ENCODE measurements around the gene RELN. TPM values are rescaled to one million over a fixed set of nuclear protein-coding genes. Genes with fewer than 3 reads are reported as not detected.

The RELN gene
- total RNA-seq, 1 experiment from 2014 or later, result 0.10 TPM

- DNase-seq (ENCODE audit: low read depth, low spot score) (no peak), ATAC-seq (no peak)
- CTCF ChIA-PET, result no interaction called here
- no peak for TF ChIP-seq CTCF (IDR thresholded peaks at IDR 0.05)
- TF ChIP-seq, protein P1, sequence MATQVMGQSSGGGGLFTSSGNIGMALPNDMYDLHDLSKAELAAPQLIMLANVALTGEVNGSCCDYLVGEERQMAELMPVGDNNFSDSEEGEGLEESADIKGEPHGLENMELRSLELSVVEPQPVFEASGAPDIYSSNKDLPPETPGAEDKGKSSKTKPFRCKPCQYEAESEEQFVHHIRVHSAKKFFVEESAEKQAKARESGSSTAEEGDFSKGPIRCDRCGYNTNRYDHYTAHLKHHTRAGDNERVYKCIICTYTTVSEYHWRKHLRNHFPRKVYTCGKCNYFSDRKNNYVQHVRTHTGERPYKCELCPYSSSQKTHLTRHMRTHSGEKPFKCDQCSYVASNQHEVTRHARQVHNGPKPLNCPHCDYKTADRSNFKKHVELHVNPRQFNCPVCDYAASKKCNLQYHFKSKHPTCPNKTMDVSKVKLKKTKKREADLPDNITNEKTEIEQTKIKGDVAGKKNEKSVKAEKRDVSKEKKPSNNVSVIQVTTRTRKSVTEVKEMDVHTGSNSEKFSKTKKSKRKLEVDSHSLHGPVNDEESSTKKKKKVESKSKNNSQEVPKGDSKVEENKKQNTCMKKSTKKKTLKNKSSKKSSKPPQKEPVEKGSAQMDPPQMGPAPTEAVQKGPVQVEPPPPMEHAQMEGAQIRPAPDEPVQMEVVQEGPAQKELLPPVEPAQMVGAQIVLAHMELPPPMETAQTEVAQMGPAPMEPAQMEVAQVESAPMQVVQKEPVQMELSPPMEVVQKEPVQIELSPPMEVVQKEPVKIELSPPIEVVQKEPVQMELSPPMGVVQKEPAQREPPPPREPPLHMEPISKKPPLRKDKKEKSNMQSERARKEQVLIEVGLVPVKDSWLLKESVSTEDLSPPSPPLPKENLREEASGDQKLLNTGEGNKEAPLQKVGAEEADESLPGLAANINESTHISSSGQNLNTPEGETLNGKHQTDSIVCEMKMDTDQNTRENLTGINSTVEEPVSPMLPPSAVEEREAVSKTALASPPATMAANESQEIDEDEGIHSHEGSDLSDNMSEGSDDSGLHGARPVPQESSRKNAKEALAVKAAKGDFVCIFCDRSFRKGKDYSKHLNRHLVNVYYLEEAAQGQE (IDR thresholded peaks at IDR 0.05; ENCODE audit: insufficient read depth in 1 of 2, low read depth in 2 of 2, low read length in 1 of 2), result no peak
- no peak for TF ChIP-seq SIN3A (IDR thresholded peaks at IDR 0.05; ENCODE audit: borderline replicate concordance, insufficient read depth, low read depth, low read length)
- no peak for TF ChIP-seq POLR2AphosphoS5 (IDR thresholded peaks at IDR 0.05; ENCODE audit: low read depth, low read length)
- TF ChIP-seq TCF7L2 (IDR thresholded peaks at IDR 0.05; ENCODE audit: low read depth, low read length), result no peak
- no peaks in the 10 kb centered on the region for H3K4me1 ChIP-seq (ENCODE audit: control insufficient read depth, insufficient read depth, low read length)
- no peaks in the 10 kb centered on the region for H3K36me3 ChIP-seq (ENCODE audit: control insufficient read depth, insufficient read depth, low read length)
- H3K27me3 ChIP-seq (ENCODE audit: control insufficient read depth, insufficient read depth, low read length), result no peaks in the 10 kb centered on the region
- in situ Hi-C loops (cut with HindIII; ENCODE audit: low pct_unique_long_range_greater_than_20kb, low sequenced_read_pairs), result no loop called here
- no peaks in the 10 kb centered on the region for H3K9me3 ChIP-seq (ENCODE audit: control insufficient read depth, insufficient read depth, low read depth, low read length)
- intact Hi-C loops (cut with micrococcal nuclease; ENCODE audit: unreplicated experiment), result no loop called here
- POLR2A ChIA-PET, result no interaction called here
- H3K27ac ChIP-seq (ENCODE audit: low read length), result no peak overlapping the region
- no peak overlapping the region for H3K4me3 ChIP-seq (ENCODE audit: low read depth in 2 of 2, low read length in 2 of 2)
- BruUV-seq (replicated peaks), result no TSS peak
Measured at GRCh38 chr7:103648135-103648534, 341.3 kb downstream of the RELN start.

DNA sequence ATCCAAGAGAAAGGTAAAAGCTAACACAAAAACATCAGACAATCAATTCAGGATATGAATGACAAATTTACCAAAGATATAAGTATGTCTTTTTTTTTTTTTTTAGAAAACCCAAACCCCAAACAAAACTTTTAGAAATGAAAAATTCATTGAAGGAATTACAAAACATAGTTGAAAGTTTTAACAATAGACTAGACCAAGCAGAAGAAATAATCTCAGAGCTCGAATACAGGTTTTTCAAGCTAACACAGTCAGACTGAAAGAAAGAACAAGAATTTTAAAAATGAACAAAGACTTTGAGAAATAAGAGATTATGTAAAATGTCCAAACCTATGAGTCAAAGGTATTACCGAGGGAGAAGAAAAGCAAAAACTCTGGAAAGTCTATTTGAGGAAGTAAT lies 345.1 kb downstream of the RELN start:
- ATAC-seq (no peak), DNase-seq (ENCODE audit: low read depth, low spot score) (no peak)
- Histone ChIP-seq H3K4me3 (ENCODE audit: low read depth in 2 of 2, low read length in 2 of 2) (no peak overlapping the region), H3K9me3 (ENCODE audit: control insufficient read depth, insufficient read depth, low read depth, low read length) (no peaks in the 10 kb centered on the region), H3K27ac (ENCODE audit: low read length) (no peak overlapping the region), H3K27me3 (ENCODE audit: control insufficient read depth, insufficient read depth, low read length) (no peaks in the 10 kb centered on the region), H3K36me3 (ENCODE audit: control insufficient read depth, insufficient read depth, low read length) (no peaks in the 10 kb centered on the region), H3K4me1 (ENCODE audit: control insufficient read depth, insufficient read depth, low read length) (no peaks in the 10 kb centered on the region)
- intact Hi-C loops (cut with micrococcal nuclease; ENCODE audit: unreplicated experiment), result no loop called here
- TF ChIP-seq, protein P1 (IDR thresholded peaks at IDR 0.05; ENCODE audit: insufficient read depth in 1 of 2, low read depth in 2 of 2, low read length in 1 of 2), result no peak
- TF ChIP-seq CTCF (IDR thresholded peaks at IDR 0.05) (no peak), POLR2AphosphoS5 (IDR thresholded peaks at IDR 0.05; ENCODE audit: low read depth, low read length) (no peak), TCF7L2 (IDR thresholded peaks at IDR 0.05; ENCODE audit: low read depth, low read length) (no peak), SIN3A (IDR thresholded peaks at IDR 0.05; ENCODE audit: borderline replicate concordance, insufficient read depth, low read depth, low read length) (no peak)
- no TSS peak for BruUV-seq (replicated peaks)
- in situ Hi-C loops (cut with HindIII; ENCODE audit: low pct_unique_long_range_greater_than_20kb, low sequenced_read_pairs), result no loop called here
- ChIA-PET POLR2A (no interaction called here), CTCF (no interaction called here)

All from Panc1 (cell line).